Measurements from ENCODE around the gene SH2D1B.
"Not testable (repeated sequence)": the region's sequence is repeated elsewhere in the genome, so short reads cannot be mapped to it uniquely, and the experiment has no call there.

The SH2D1B gene

GRCh38 chr1:162366149-162366548 lies 45.8 kb downstream of the SH2D1B start:
- Mint-ChIP-seq H3K4me3 (no peak overlapping the region), H3K36me3 (no peaks in the 10 kb centered on the region), H3K4me1 (ENCODE audit: low read depth) (no peaks in the 10 kb centered on the region), H3K27ac (no peak overlapping the region), H3K9me3 (ENCODE audit: low read depth) (no peaks in the 10 kb centered on the region), H3K27me3 (no peaks in the 10 kb centered on the region)

GRCh38 chr1:162365284-162366020 lies 46.5 kb downstream of the SH2D1B start:
- H3K27me3 Mint-ChIP-seq, result no peaks in the 10 kb centered on the region
- H3K9me3 Mint-ChIP-seq (ENCODE audit: low read depth), result no peaks in the 10 kb centered on the region
- no peaks in the 10 kb centered on the region for H3K4me1 Mint-ChIP-seq (ENCODE audit: low read depth)
- no peaks in the 10 kb centered on the region for H3K36me3 Mint-ChIP-seq
- H3K4me3 Mint-ChIP-seq, result no peak overlapping the region
- H3K27ac Mint-ChIP-seq, result no peak overlapping the region

GRCh38 chr1:162364498-162364897 lies 47.4 kb downstream of the SH2D1B start:
- no peaks in the 10 kb centered on the region for H3K27me3 Mint-ChIP-seq
- H3K4me1 Mint-ChIP-seq (ENCODE audit: low read depth), result no peaks in the 10 kb centered on the region
- no peaks in the 10 kb centered on the region for H3K9me3 Mint-ChIP-seq (ENCODE audit: low read depth)
- H3K27ac Mint-ChIP-seq, result no peak overlapping the region
- no peak overlapping the region for H3K4me3 Mint-ChIP-seq
- H3K36me3 Mint-ChIP-seq, result no peaks in the 10 kb centered on the region

- Mint-ChIP-seq H3K4me1 (ENCODE audit: low read depth) (no peaks in the 10 kb centered on the region), H3K27ac (no peak overlapping the region), H3K27me3 (no peaks in the 10 kb centered on the region), H3K36me3 (no peaks in the 10 kb centered on the region), H3K9me3 (ENCODE audit: low read depth) (no peaks in the 10 kb centered on the region), H3K4me3 (no peak overlapping the region)
Observed at GRCh38 chr1:162363823-162364222, 48.1 kb downstream of the SH2D1B start.

- no peak overlapping the region for H3K4me3 Mint-ChIP-seq
- peaks cover 1% of the 10 kb centered on the region for H3K27me3 Mint-ChIP-seq
- H3K27ac Mint-ChIP-seq, result no peak overlapping the region
- H3K9me3 Mint-ChIP-seq (ENCODE audit: low read depth), result no peaks in the 10 kb centered on the region
- H3K4me1 Mint-ChIP-seq (ENCODE audit: low read depth), result no peaks in the 10 kb centered on the region
- H3K36me3 Mint-ChIP-seq, result no peaks in the 10 kb centered on the region
Observed at GRCh38 chr1:162361349-162361748, 50.6 kb downstream of the SH2D1B start.

GRCh38 chr1:162360874-162361260 lies 51.1 kb downstream of the SH2D1B start:
- Mint-ChIP-seq H3K9me3 (ENCODE audit: low read depth) (no peaks in the 10 kb centered on the region), H3K36me3 (no peaks in the 10 kb centered on the region), H3K27ac (no peak overlapping the region), H3K4me3 (no peak overlapping the region), H3K27me3 (peaks cover 1% of the 10 kb centered on the region), H3K4me1 (ENCODE audit: low read depth) (no peaks in the 10 kb centered on the region)

- H3K27me3 Mint-ChIP-seq, result peaks cover 1% of the 10 kb centered on the region
- H3K4me1 Mint-ChIP-seq (ENCODE audit: low read depth), result no peaks in the 10 kb centered on the region
- H3K27ac Mint-ChIP-seq, result no peak overlapping the region
- H3K9me3 Mint-ChIP-seq (ENCODE audit: low read depth), result no peaks in the 10 kb centered on the region
- H3K4me3 Mint-ChIP-seq, result no peak overlapping the region
- no peaks in the 10 kb centered on the region for H3K36me3 Mint-ChIP-seq
Observed at GRCh38 chr1:162360237-162360873, 51.6 kb downstream of the SH2D1B start.

GRCh38 chr1:162359523-162360236 lies 52.3 kb downstream of the SH2D1B start:
- peaks cover 1% of the 10 kb centered on the region for H3K27me3 Mint-ChIP-seq
- no peak overlapping the region for H3K27ac Mint-ChIP-seq
- H3K9me3 Mint-ChIP-seq (ENCODE audit: low read depth), result no peaks in the 10 kb centered on the region
- H3K4me3 Mint-ChIP-seq, result no peak overlapping the region
- H3K36me3 Mint-ChIP-seq, result no peaks in the 10 kb centered on the region
- no peaks in the 10 kb centered on the region for H3K4me1 Mint-ChIP-seq (ENCODE audit: low read depth)

- H3K4me3 Mint-ChIP-seq, result no peak overlapping the region
- peaks cover 1% of the 10 kb centered on the region for H3K27me3 Mint-ChIP-seq
- H3K9me3 Mint-ChIP-seq (ENCODE audit: low read depth), result no peaks in the 10 kb centered on the region
- H3K4me1 Mint-ChIP-seq (ENCODE audit: low read depth), result no peaks in the 10 kb centered on the region
- no peak overlapping the region for H3K27ac Mint-ChIP-seq
- H3K36me3 Mint-ChIP-seq, result no peaks in the 10 kb centered on the region
Observed at GRCh38 chr1:162358928-162359327, 53.0 kb downstream of the SH2D1B start.

- no peaks in the 10 kb centered on the region for H3K9me3 Mint-ChIP-seq (ENCODE audit: low read depth)
- H3K4me3 Mint-ChIP-seq, result no peak overlapping the region
- H3K4me1 Mint-ChIP-seq (ENCODE audit: low read depth), result no peaks in the 10 kb centered on the region
- peaks cover 1% of the 10 kb centered on the region for H3K27me3 Mint-ChIP-seq
- no peak overlapping the region for H3K27ac Mint-ChIP-seq
- H3K36me3 Mint-ChIP-seq, result no peaks in the 10 kb centered on the region
Observed at GRCh38 chr1:162357681-162358266, 54.2 kb downstream of the SH2D1B start.

- H3K4me1 Mint-ChIP-seq (ENCODE audit: low read depth), result no peaks in the 10 kb centered on the region
- H3K4me3 Mint-ChIP-seq, result no peak overlapping the region
- peaks cover 1% of the 10 kb centered on the region for H3K27me3 Mint-ChIP-seq
- no peaks in the 10 kb centered on the region for H3K36me3 Mint-ChIP-seq
- no peaks in the 10 kb centered on the region for H3K9me3 Mint-ChIP-seq (ENCODE audit: low read depth)
- H3K27ac Mint-ChIP-seq, result no peak overlapping the region
Observed at GRCh38 chr1:162353702-162354101, 58.2 kb downstream of the SH2D1B start.

- no peaks in the 10 kb centered on the region for H3K36me3 Mint-ChIP-seq
- peaks cover 3% of the 10 kb centered on the region for H3K27me3 Mint-ChIP-seq
- H3K4me3 Mint-ChIP-seq, result no peak overlapping the region
- H3K9me3 Mint-ChIP-seq (ENCODE audit: low read depth), result no peaks in the 10 kb centered on the region
- no peaks in the 10 kb centered on the region for H3K4me1 Mint-ChIP-seq (ENCODE audit: low read depth)
- no peak overlapping the region for H3K27ac Mint-ChIP-seq
Observed at GRCh38 chr1:162353078-162353477, 58.9 kb downstream of the SH2D1B start.

- not testable (repeated sequence) for H3K9me3 Mint-ChIP-seq (ENCODE audit: low read depth); H3K36me3 Mint-ChIP-seq; H3K27me3 Mint-ChIP-seq; H3K27ac Mint-ChIP-seq; H3K4me1 Mint-ChIP-seq (ENCODE audit: low read depth); H3K4me3 Mint-ChIP-seq
Observed at GRCh38 chr1:162351874-162352273, 60.1 kb downstream of the SH2D1B start.

- Mint-ChIP-seq H3K36me3 (no peaks in the 10 kb centered on the region), H3K4me3 (no peak overlapping the region), H3K27ac (no peak overlapping the region), H3K27me3 (peaks cover 2% of the 10 kb centered on the region), H3K9me3 (ENCODE audit: low read depth) (no peaks in the 10 kb centered on the region), H3K4me1 (ENCODE audit: low read depth) (no peaks in the 10 kb centered on the region)
Observed at GRCh38 chr1:162351246-162351842, 60.6 kb downstream of the SH2D1B start.

All from activated naive CD8-positive, alpha-beta T cell (primary cell).